Fibroblast of mammary gland (primary cell): ENCODE measurements around the gene ID3.

ENCODE experiments used
- DNase-seq: peaks from one replicate; pipeline ENCODE4 v3.0.0-alpha.2; 2010; ENCODE audit warnings: low read depth
- H3K4me3 ChIP-seq: 2 replicates; pipeline ENCODE4 v1.5.1; 2011; ENCODE audit warnings: low read depth, mild to moderate bottlenecking, low read length, moderate library complexity; ENCODE audit not compliant: control insufficient read depth
- CTCF ChIP-seq: conservative IDR thresholded peaks from 2 replicates; pipeline ENCODE4 v1.5.1; 2011; ENCODE audit warnings: low read depth, low read length, inconsistent platforms; ENCODE audit not compliant: control insufficient read depth, insufficient read depth

The ID3 gene

GRCh38 chr1:23559136-23559984 is at the start of gene ID3:
ID3 (minus strand) TSS chr1:23559501; CDS start chr1:23559426, 75 bp downstream.
- peak; percentile 94 for DNase-seq
- peak within 1 kb of the TSS; percentile 93 for H3K4me3 ChIP-seq
- no peak for TF ChIP-seq CTCF

- H3K4me3 ChIP-seq, result no peak overlapping the region
- no peak for TF ChIP-seq CTCF
- no peak for DNase-seq
Measured at GRCh38 chr1:23607944-23608343, 48.6 kb upstream of the ID3 start.

- no peak for TF ChIP-seq CTCF
- DNase-seq, result no peak
- no peak overlapping the region for H3K4me3 ChIP-seq
Measured at GRCh38 chr1:23601968-23602876, 42.9 kb upstream of the ID3 start.

GRCh38 chr1:23601135-23601967 is 42.0 kb upstream of the ID3 start:
- no peak for DNase-seq
- no peak overlapping the region for H3K4me3 ChIP-seq
- no peak for TF ChIP-seq CTCF

GRCh38 chr1:23600283-23600682 is 41.0 kb upstream of the ID3 start:
- TF ChIP-seq CTCF, result no peak
- DNase-seq, result no peak
- H3K4me3 ChIP-seq, result no peak overlapping the region

- no peak for TF ChIP-seq CTCF
- no peak for DNase-seq
- no peak overlapping the region for H3K4me3 ChIP-seq
Measured at GRCh38 chr1:23599125-23599524, 39.8 kb upstream of the ID3 start.
